ENCODE data around the gene VSTM4. TPM values are rescaled to one million over a fixed set of nuclear protein-coding genes. Genes with fewer than 3 reads are reported as not detected.

VSTM4 gene
- total and polyA plus RNA-seq, 9 of the 15 experiments (the other 6 are each of a cell fraction or from before 2014, with no cell fraction given): 1.0 to 7.9 (median 3.0) TPM

GRCh38 chr10:48990226-48990625 is 125.1 kb downstream of the VSTM4 start:
- Histone ChIP-seq H3K4me1 (replicated peaks in 1 of 2; ENCODE audit: control insufficient read depth in 2 of 2, insufficient read depth in 2 of 2, low read length in 2 of 2) (peaks cover 0 to 5% of the 10 kb centered on the region in 2 experiments; a peak in 1 of 5 replicates), H3K27me3 (ENCODE audit: control insufficient read depth in 2 of 2, insufficient read depth in 2 of 2, low read length in 2 of 2) (peaks cover 9 to 20% of the 10 kb centered on the region in 2 experiments; a peak in 4 of 5 replicates), H4K20me1 (replicated peaks; ENCODE audit: control insufficient read depth, insufficient read depth, low read length) (no peaks in the 10 kb centered on the region), H3K27ac (ENCODE audit: extremely low read depth, low read depth, low read length) (no peak overlapping the region), H3K36me3 (ENCODE audit: control insufficient read depth, insufficient read depth, low read length) (no peaks in the 10 kb centered on the region), H3K4me2 (ENCODE audit: insufficient read depth, low read length) (no peak overlapping the region), H3K9me3 (replicated peaks; ENCODE audit: control insufficient read depth, insufficient read depth, low read depth, low read length) (no peaks in the 10 kb centered on the region), H3K4me3 (no peak overlapping the region), H2AFZ (ENCODE audit: low read depth, low read length) (no peak overlapping the region), H3K9me1 (ENCODE audit: control insufficient read depth, insufficient read depth, low read length) (no peaks in the 10 kb centered on the region), H3K9ac (ENCODE audit: insufficient read depth in 1 of 2, low read depth in 2 of 2, low read length in 2 of 2) (no peak overlapping the region), H3K79me2 (ENCODE audit: control insufficient read depth, insufficient read depth, low read length) (no peaks in the 10 kb centered on the region)
- 0% methylated on average over 1 of the region's 1 CpG for WGBS (ENCODE audit: insufficient coverage, low coverage, missing lambda C conversion rate)
- CTCF ChIA-PET (ENCODE audit: low intra/inter-chr PET ratio): no interaction called here
- no peak for DNase-seq (ENCODE audit: extremely low read depth in 1 of 4, low spot score in 3 of 4)
- POLR2A ChIA-PET: interaction anchor here (0.7 to 1.4 kb wide), 3 partner anchors 11 to 33 kb away, joined by 3 read pairs; no protein-coding TSS in a partner anchor
- BruUV-seq (replicated peaks): no TSS peak
- intact Hi-C loops (cut with micrococcal nuclease) (no loop called here), in situ Hi-C loops (cut with MboI) (no loop called here)
- FAIRE-seq: no peak
- no peak for ATAC-seq
- no peak for TF ChIP-seq MYBL2 (IDR thresholded peaks at IDR 0.05; ENCODE audit: low read depth)
- no peak for TF ChIP-seq MYBL2 (CRISPR knock-in tag; IDR thresholded peaks at IDR 0.05; ENCODE audit: borderline replicate concordance)
- TF ChIP-seq SLC30A9 (CRISPR knock-in tag; IDR thresholded peaks at IDR 0.05): no peak
- no peak for TF ChIP-seq BRF2 (IDR thresholded peaks at IDR 0.05; ENCODE audit: borderline replicate concordance, insufficient read depth, insufficient read length)
- TF ChIP-seq ZBTB17 (CRISPR knock-in tag; IDR thresholded peaks at IDR 0.05): no peak
- TF ChIP-seq U2AF1 (optimal IDR thresholded peaks at IDR 0.05; ENCODE audit: low read depth, low read length): no peak
- TF ChIP-seq TEAD2 (tag; IDR thresholded peaks at IDR 0.05): no peak
- no peak for TF ChIP-seq ZNF561 (CRISPR knock-in tag; conservative IDR thresholded peaks at IDR 0.05)
- TF ChIP-seq CHCHD3 (CRISPR knock-in tag; IDR thresholded peaks at IDR 0.05): no peak
- no peak for TF ChIP-seq ZNF76 (CRISPR knock-in tag; IDR thresholded peaks at IDR 0.05; ENCODE audit: borderline replicate concordance)
- no peak for TF ChIP-seq BCLAF1 (IDR thresholded peaks at IDR 0.05; ENCODE audit: borderline replicate concordance in 1 of 2, control insufficient read depth in 1 of 2, low read depth in 2 of 2, low read length in 1 of 2)
- TF ChIP-seq ZKSCAN1 (IDR thresholded peaks at IDR 0.05; ENCODE audit: low read depth, low read length): no peak
- TF ChIP-seq ILK (tag; IDR thresholded peaks at IDR 0.05; ENCODE audit: borderline replicate concordance, low read depth): no peak
- TF ChIP-seq PHTF2 (CRISPR knock-in tag; IDR thresholded peaks at IDR 0.05): no peak
- TF ChIP-seq DACH1 (IDR thresholded peaks at IDR 0.05; ENCODE audit: partially characterized antibody): no peak
- no peak for TF ChIP-seq ZNF24 (IDR thresholded peaks at IDR 0.05)
- no peak for TF ChIP-seq ZNF436 (CRISPR knock-in tag; IDR thresholded peaks at IDR 0.05)
- TF ChIP-seq FOXP1 (CRISPR knock-in tag; IDR thresholded peaks at IDR 0.05): no peak
- TF ChIP-seq MITF (IDR thresholded peaks at IDR 0.05): no peak
- TF ChIP-seq ZNF121 (CRISPR knock-in tag; conservative IDR thresholded peaks at IDR 0.05): no peak
